ENCODE measurements around the gene CCDC85B.

CCDC85B gene

DNA sequence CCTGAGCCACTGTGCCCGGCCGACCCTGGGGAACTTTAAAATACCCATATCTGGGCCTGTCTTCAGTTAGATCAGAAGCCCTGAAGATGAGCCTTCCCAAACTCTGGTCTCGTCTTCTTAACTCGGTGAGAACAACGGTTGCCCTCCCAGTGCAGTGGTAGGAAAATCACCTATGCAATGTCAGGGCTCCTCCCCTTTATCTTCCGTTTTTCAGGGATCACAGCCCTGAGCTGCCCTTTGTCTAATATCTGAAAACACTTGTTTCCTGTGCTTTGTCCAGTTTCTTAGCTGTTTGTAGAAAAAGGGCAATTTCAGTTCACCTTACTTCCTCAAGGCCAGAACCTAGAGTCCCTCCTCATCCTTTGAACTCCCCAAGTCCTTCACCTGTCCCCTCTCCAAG, 38.2 kb downstream of the CCDC85B start:
- DNase-seq (ENCODE audit: extremely low read depth in 1 of 2, low read depth in 1 of 2) = no peak

DNA sequence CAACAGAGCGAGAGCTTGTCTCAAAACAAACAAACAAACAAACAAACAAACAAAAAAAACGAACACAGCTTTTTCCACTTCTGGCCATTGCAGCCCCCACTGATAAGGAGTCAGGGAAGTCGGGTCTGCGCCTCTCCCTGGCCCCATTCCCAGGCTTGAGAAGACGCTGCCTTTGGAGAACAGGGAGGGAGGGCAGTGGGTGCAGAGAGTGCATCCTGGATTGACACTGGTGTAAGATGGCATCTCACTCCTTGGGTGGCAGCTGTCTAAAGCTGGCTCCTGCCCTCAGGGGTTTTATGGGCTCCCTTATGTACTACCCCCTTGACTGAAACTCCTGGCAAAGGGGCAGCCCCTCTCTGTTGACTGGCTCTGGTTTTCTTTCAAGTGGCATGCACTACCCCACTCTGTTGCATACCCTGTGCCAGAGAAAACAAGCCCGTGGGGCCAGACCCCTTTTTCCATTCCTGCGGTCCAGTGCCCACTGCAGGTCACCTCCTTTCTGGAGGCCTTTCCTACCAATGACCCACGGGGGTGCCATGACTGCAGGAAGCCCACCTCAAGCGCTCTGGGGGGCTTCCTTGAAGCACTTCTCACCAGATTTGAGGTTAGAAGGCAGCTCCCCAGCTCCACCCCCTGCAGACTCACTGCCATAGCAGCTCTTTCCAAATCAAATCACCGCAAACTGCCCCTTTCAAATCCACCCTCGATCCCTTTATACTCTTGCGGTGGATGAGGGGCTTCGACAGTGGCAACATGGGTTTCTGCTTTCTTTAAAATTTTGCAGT, 41.5 kb downstream of the CCDC85B start:
- DNase-seq (ENCODE audit: extremely low read depth in 1 of 2, low read depth in 1 of 2) = no peak

DNA sequence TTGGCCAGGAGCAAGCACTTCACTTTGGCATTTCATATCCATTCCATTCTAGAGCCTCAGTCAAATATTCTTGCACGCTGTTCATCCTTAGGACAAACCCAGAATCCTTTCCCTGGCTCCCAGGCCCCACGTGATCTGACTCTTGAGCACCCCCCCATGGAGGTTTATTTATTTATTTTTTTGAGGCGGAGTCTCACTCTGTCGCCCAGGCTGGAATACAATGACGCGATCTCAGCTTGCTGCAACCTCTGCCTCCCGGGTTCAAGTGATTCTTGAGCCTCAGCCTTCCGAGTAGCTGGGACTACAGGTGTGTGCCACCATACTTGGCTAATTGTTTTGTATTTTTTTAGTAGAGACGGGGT, 42.1 kb downstream of the CCDC85B start:
- DNase-seq (ENCODE audit: extremely low read depth in 1 of 2, low read depth in 1 of 2) = no peak

DNA sequence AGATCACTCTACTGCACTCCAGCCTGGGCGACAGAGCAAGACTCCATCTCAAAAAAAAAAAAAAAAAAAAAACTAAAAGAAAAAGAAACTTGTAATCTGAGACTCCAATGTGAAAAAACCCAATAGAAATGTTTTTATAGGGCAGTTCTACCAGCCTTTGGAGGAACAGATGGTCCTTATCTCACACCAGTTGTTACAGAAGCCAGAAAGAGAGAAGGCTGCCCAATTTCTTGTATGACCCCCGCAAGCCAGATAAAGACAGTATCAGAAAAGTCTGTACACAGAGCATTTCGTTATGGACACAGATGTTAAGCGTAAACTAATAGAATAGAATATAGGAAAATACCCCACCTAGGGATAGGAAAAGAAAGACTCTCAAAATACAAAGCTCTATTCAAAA, 43.5 kb downstream of the CCDC85B start:
- DNase-seq (ENCODE audit: extremely low read depth in 1 of 2, low read depth in 1 of 2) = no peak

DNA sequence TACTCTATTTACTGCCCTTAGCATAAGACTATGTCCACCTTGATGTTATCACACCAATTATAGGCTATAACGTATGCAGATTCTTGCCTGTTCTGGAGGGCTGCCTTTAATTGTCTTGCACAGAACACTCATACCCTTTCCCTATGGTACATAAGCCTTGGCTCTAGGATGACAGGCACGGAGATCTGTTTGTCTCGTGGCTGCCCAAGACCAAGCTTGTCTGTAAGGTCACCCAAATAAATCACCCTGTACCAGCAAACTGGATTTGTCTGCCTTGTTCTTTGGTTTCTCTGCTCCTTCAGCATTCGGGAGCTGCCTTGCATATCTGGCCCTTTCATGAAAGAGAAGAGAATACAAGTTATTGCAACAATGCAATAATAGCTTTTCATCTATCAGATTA, 47.3 kb downstream of the CCDC85B start:
- no peak for DNase-seq (ENCODE audit: extremely low read depth in 1 of 2, low read depth in 1 of 2)

Measured in activated CD8-positive, alpha-beta memory T cell treated with anti-CD3 and anti-CD28 coated beads for 1 hour (primary cell).